ENCODE measurements around the gene CHRNA4. TPM values are rescaled to one million over a fixed set of nuclear protein-coding genes. Genes with fewer than 3 reads are reported as not detected.
A peak's percentile ranks its signal among the peaks of the same experiment; 100 is the strongest.

Gene CHRNA4
- total and polyA plus RNA-seq, 2 of the 13 experiments (the other 11 are each of a cell fraction or from before 2014, with no cell fraction given), result not detected

- ATAC-seq, result peak; percentile 6; the same call in 2 of the 3 replicates
- CTCF ChIA-PET (ENCODE audit: low intra/inter-chr PET ratio, low total read pairs), result no interaction called here
Observed at GRCh38 chr20:63351811-63352591, 9.1 kb downstream of the CHRNA4 start.

More at GRCh38 chr20:63351811-63352591, 9.1 kb downstream of the CHRNA4 start:
- no peak for DNase-seq (ENCODE audit: low spot score)
- intact Hi-C loops (cut with micrococcal nuclease; ENCODE audit: unreplicated experiment) (no loop called here), in situ Hi-C loops (cut with HindIII; ENCODE audit: extremely low pct_ligation_motif_present, low pct_unique_long_range_greater_than_20kb) (no loop called here)
- H3K9ac ChIP-seq (ENCODE audit: insufficient read depth, low read depth, low read length), result no peak overlapping the region
- BruUV-seq (replicated peaks), result no TSS peak
- POLR2A ChIA-PET, result no interaction called here
- no peaks in the 10 kb centered on the region for H3K9me3 ChIP-seq (ENCODE audit: low read length)
- no peak for TF ChIP-seq ZC3H13 (CRISPR knock-in tag; IDR thresholded peaks at IDR 0.05)
- no peak for TF ChIP-seq ZBTB34 (CRISPR knock-in tag; IDR thresholded peaks at IDR 0.05)
- 0 out of 2 replicates have a peak, but pooled peaks have one; percentile 25 for TF ChIP-seq BATF2 (CRISPR knock-in tag; IDR thresholded peaks at IDR 0.05)
- no peak for TF ChIP-seq ZNF569 (CRISPR knock-in tag; IDR thresholded peaks at IDR 0.05; ENCODE audit: borderline replicate concordance)
- TF ChIP-seq HIC2 (CRISPR knock-in tag; IDR thresholded peaks at IDR 0.05; ENCODE audit: low read depth), result no peak
- no peak for TF ChIP-seq TCF7L2 (IDR thresholded peaks at IDR 0.05; ENCODE audit: low read depth, low read length)
- 0 out of 2 replicates have a peak, but pooled peaks have one; percentile 22 for TF ChIP-seq ZNF589 (CRISPR knock-in tag; conservative IDR thresholded peaks at IDR 0.05)
- H3K4me3 ChIP-seq (replicated peaks in 1 of 3; ENCODE audit: insufficient read depth in 1 of 3, low read depth in 2 of 3, low read length in 3 of 3), result no peak overlapping the region
- H4K20me1 ChIP-seq (ENCODE audit: insufficient read depth, low read length), result no peaks in the 10 kb centered on the region; the same call in 1 of the 2 replicates
- no peaks in the 10 kb centered on the region for H3K36me3 ChIP-seq (replicated peaks in 1 of 2; ENCODE audit: control insufficient read depth in 1 of 2, insufficient read depth in 2 of 2, low read length in 2 of 2)
- no peak for FAIRE-seq
- H3K27me3 ChIP-seq (ENCODE audit: control insufficient read depth in 1 of 2, insufficient read depth in 2 of 2, low read length in 2 of 2), result peaks cover 7 to 14% of the 10 kb centered on the region in 2 experiments; a peak in 3 of 5 replicates
- no peak overlapping the region for H3K4me2 ChIP-seq (ENCODE audit: low read depth, low read length)
- WGBS (ENCODE audit: low lambda C conversion rate), result 34% methylated on average over 19 of the region's 28 CpGs
- H3K4me1 ChIP-seq (ENCODE audit: insufficient read depth, low read length), result no peaks in the 10 kb centered on the region
- no peak overlapping the region for H2AFZ ChIP-seq (ENCODE audit: low read length)
- no peaks in the 10 kb centered on the region for H3K79me2 ChIP-seq (ENCODE audit: insufficient read depth, low read length)
- no peak overlapping the region for H3K27ac ChIP-seq (ENCODE audit: extremely low read length, insufficient read depth, low read length)
